A549 (cell line): ENCODE results near the gene DDX25. TPM values are rescaled to one million over a fixed set of nuclear protein-coding genes. Genes with fewer than 3 reads are reported as not detected.

ENCODE experiments used
- ATAC-seq, 2 experiments: fragments of 200-7000 bp in 1 of 2; fragments of >200 bp in 1 of 2; cut with Nextera tagmentation in 1 of 2; cut with Tn5 transposase in 1 of 2; 3 replicates each; pipeline versions ENCODE4 v1.8.0 to v1.9.1; 2018 to 2020; ENCODE audit warnings: mild to moderate bottlenecking in 1 of 2, moderate library complexity in 1 of 2
- CTCF ChIA-PET: fragments of 300-600 bp; sonication (Branson Sonifier 250); formaldehyde crosslinking; extraction: SDS; loops from one replicate; lab custom pipeline; 2021; ENCODE audit warnings: antibody characterized with exemption, inconsistent platforms; lab: Yijun Ruan, JAX
- POLR2A ChIA-PET: fragments of 350-600 bp; formaldehyde crosslinking; extraction: SDS; loops from one replicate; lab custom pipeline; 2021; ENCODE audit warnings: antibody characterized with exemption, inconsistent platforms; lab: Yijun Ruan, JAX
- DNase-seq, 2 experiments: peaks; one replicate each; pipeline versions ENCODE4 v3.0.0 to v3.0.0-alpha.2; 2011 to 2016; ENCODE audit warnings: low read depth in 1 of 2, low spot score in 1 of 2
- FAIRE-seq: peaks from 2 replicates; lab custom pipeline; 2011; peaks lifted over from hg19 to GRCh38; lab: Jason Lieb, UNC
- H3K27ac ChIP-seq, 2 experiments: fragments of >200 bp; sonication (Bioruptor Twin); formaldehyde crosslinking; 3 replicates each; pipeline ENCODE4 v1.5.1; 2016 to 2017
- H3K4me1 ChIP-seq: fragments of >200 bp; sonication (Bioruptor Twin); formaldehyde crosslinking; 3 replicates; pipeline ENCODE4 v1.6.1; 2016
- H3K4me2 ChIP-seq: fragments of >200 bp; sonication (Bioruptor Twin); formaldehyde crosslinking; 3 replicates; pipeline ENCODE4 v1.6.1; 2016
- H3K4me3 ChIP-seq: fragments of >200 bp; sonication (Bioruptor Twin); formaldehyde crosslinking; 3 replicates; pipeline ENCODE4 v1.5.1; 2016
- H3K9me3 ChIP-seq: fragments of >200 bp; sonication (Bioruptor Twin); formaldehyde crosslinking; 3 replicates; pipeline ENCODE4 v1.6.1; 2016
- CBX2 ChIP-seq: fragments of 200-600 bp; sonication (generic); IDR thresholded peaks from 2 replicates; pipeline ENCODE4 v1.6.1; 2016; ENCODE audit warnings: low read depth, mild to moderate bottlenecking, borderline replicate concordance
- CBX8 ChIP-seq: fragments of 200-600 bp; sonication (generic); IDR thresholded peaks from 2 replicates; pipeline ENCODE4 v1.6.1; 2016
- CHD4 ChIP-seq: fragments of 200-600 bp; sonication (generic); IDR thresholded peaks from 2 replicates; pipeline ENCODE4 v1.6.1; 2016; ENCODE audit warnings: antibody characterized with exemption, mild to moderate bottlenecking, borderline replicate concordance
- FOSB ChIP-seq: fragments of 250-450 bp; sonication (Bioruptor Pico); IDR thresholded peaks from 2 replicates; pipeline ENCODE4 v1.5.0; 2020; ENCODE audit warnings: mild to moderate bottlenecking, moderate library complexity
- FOSL2 ChIP-seq, 2 experiments: fragments of 450-650 bp in 1 of 2; fragments of >200 bp in 1 of 2; sonication (Bioruptor Twin) in 1 of 2; formaldehyde crosslinking; IDR thresholded peaks; 2 replicates each; pipeline versions ENCODE4 v1.5.0 to v1.6.1; 2016 to 2020; ENCODE audit warnings: mild to moderate bottlenecking in 1 of 2, moderate library complexity in 1 of 2
- GATA3 ChIP-seq: IDR thresholded peaks from 2 replicates; pipeline ENCODE4 v1.6.1; 2012; ENCODE audit warnings: borderline replicate concordance
- HEYL ChIP-seq: fragments of 250-450 bp; sonication (Bioruptor Pico); IDR thresholded peaks from 2 replicates; pipeline ENCODE4 v1.8.0; 2021; ENCODE audit warnings: mild to moderate bottlenecking, moderate library complexity
- HOXB13 ChIP-seq: fragments of 250-450 bp; sonication (Bioruptor Pico); IDR thresholded peaks from 2 replicates; pipeline ENCODE4 v1.5.0; 2020; ENCODE audit warnings: low read depth, mild to moderate bottlenecking, moderate library complexity
- HOXB5 ChIP-seq: fragments of 250-450 bp; sonication (Bioruptor Pico); IDR thresholded peaks from 2 replicates; pipeline ENCODE4 v1.5.0; 2020; ENCODE audit warnings: mild to moderate bottlenecking, moderate library complexity
- JUN ChIP-seq, 2 experiments: fragments of >200 bp; sonication (Bioruptor Twin); formaldehyde crosslinking; IDR thresholded peaks; 2 replicates in 1 of 2; 3 replicates in 1 of 2; pipeline ENCODE4 v1.6.1; 2016 to 2017
- MAFK ChIP-seq: fragments of 450-650 bp; IDR thresholded peaks from 2 replicates; pipeline ENCODE4 v1.6.1; 2014; ENCODE audit not compliant: partially characterized antibody
- MAZ ChIP-seq: fragments of 150-350 bp; IDR thresholded peaks from 2 replicates; pipeline ENCODE4 v1.6.1; 2014; ENCODE audit warnings: antibody characterized with exemption, low read depth, low read length, borderline replicate concordance
- NFE2L2 ChIP-seq: fragments of 150-350 bp; conservative IDR thresholded peaks from 2 replicates; pipeline ENCODE4 v1.6.1; 2014; ENCODE audit warnings: low read length
- NPAS2 ChIP-seq: fragments of 250-450 bp; sonication (Bioruptor Pico); IDR thresholded peaks from 2 replicates; pipeline ENCODE4 v1.8.0; 2022; ENCODE audit warnings: mild to moderate bottlenecking, moderate library complexity, borderline replicate concordance
- RARB ChIP-seq: fragments of 250-450 bp; sonication (Bioruptor Pico); IDR thresholded peaks from 2 replicates; pipeline ENCODE4 v1.8.0; 2021; ENCODE audit warnings: mild to moderate bottlenecking, moderate library complexity
- RFX5 ChIP-seq: fragments of 450-650 bp; IDR thresholded peaks from 2 replicates; pipeline ENCODE4 v1.7.1; 2014; ENCODE audit warnings: antibody characterized with exemption, mild to moderate bottlenecking, moderate library complexity
- SMC3 ChIP-seq: fragments of >200 bp; sonication (Bioruptor Twin); formaldehyde crosslinking; IDR thresholded peaks from 3 replicates; pipeline ENCODE4 v1.6.1; 2018; ENCODE audit warnings: inconsistent platforms
- SREBF2 ChIP-seq: fragments of 450-650 bp; IDR thresholded peaks from 2 replicates; pipeline ENCODE4 v1.6.1; 2014; ENCODE audit warnings: mild to moderate bottlenecking, moderate library complexity
- TFCP2L1 ChIP-seq: fragments of 250-450 bp; sonication (Bioruptor Pico); IDR thresholded peaks from 2 replicates; pipeline ENCODE4 v1.5.0; 2021; ENCODE audit warnings: mild to moderate bottlenecking
- ZFP36 ChIP-seq: fragments of 450-650 bp; IDR thresholded peaks from 2 replicates; pipeline ENCODE4 v1.6.1; 2014; ENCODE audit warnings: borderline replicate concordance; ENCODE audit not compliant: partially characterized antibody
- ZNF302 ChIP-seq: fragments of 250-450 bp; sonication (Bioruptor Pico); IDR thresholded peaks from 2 replicates; pipeline ENCODE4 v1.9.0; 2021; ENCODE audit warnings: inconsistent platforms, mild to moderate bottlenecking, moderate library complexity
- WGBS: methylation state at CpG from one replicate; pipeline ENCODE4 v1.1.6; 2017; ENCODE audit errors: missing lambda C conversion rate; 5-methylcytosine and 5-hydroxymethylcytosine counted together
- polyA plus RNA-seq, 4 experiments: library from polyadenylated mRNA; depleted of rRNA in 3 of 4; stranded (reverse); fragments of >200 nt; fragmentation: RNase III in 1 of 4; extraction: RNeasy Plus Mini Kit Qiagen cat#74134 plus additional on column Dnase treatment in 1 of 4; gene quantifications; 2 replicates in 3 of 4; 3 replicates in 1 of 4; pipeline ENCODE4 v1.2.3, GENCODE V29; 2011 to 2017
- TF ChIP-seq, protein P1 (sequence below): fragments of 200-600 bp; sonication (generic); IDR thresholded peaks from 2 replicates; pipeline ENCODE4 v1.6.1; 2016; ENCODE audit warnings: antibody characterized with exemption, mild to moderate bottlenecking, moderate library complexity
- TF ChIP-seq, protein P2 (sequence below): fragments of 450-650 bp; IDR thresholded peaks from 2 replicates; pipeline ENCODE4 v1.6.1; 2014; ENCODE audit warnings: antibody characterized with exemption
- TF ChIP-seq, protein P3 (sequence below): IDR thresholded peaks from 2 replicates; pipeline ENCODE4 v1.6.1; 2012
- TF ChIP-seq, protein P4 (sequence below): fragments of 250-450 bp; sonication (Bioruptor Pico); IDR thresholded peaks from 2 replicates; pipeline ENCODE4 v1.5.0; 2021; ENCODE audit warnings: mild to moderate bottlenecking, moderate library complexity, borderline replicate concordance

The DDX25 gene
- polyA plus RNA-seq, 2 of the 4 experiments (the other 2 are of a cell fraction): 0.01 TPM; not detected in 1

DNA sequence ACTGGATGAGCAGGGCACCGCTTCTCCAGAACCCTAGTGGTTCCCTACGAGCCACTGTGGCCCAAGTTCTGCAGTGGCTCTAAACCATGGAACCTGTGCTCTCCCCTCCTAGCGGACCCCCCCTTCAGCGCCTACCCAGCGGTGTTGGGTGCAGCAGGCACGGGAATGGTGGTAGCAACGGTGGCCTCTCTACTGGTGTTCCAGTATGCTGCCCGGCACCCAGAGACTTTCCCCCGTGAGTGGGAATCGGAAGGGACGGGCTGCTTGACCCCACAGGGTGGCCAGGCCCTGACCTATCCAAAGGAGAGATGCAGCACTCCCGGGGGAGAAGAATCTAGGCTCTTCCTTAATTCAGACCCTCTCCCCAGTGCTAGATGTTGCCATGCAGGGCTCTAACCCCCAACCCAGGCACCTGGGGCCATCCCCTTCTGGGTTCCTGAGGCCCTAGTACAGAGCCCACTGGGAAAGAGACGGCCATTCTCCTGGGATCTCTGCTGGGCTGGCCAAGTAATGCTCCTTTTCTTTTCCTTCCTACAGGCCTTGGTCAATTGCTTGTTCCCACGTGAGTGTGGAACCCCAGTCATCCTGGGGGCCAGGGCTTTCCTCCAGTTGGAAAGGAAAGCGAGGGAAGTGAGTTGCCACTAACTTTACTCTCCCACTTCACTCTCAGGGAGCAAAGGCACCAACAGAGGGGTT lies 50.8 kb downstream of the DDX25 start:
- WGBS: 60% methylated on average over 11 of the region's 15 CpGs
- CTCF ChIA-PET: interaction anchor here (0.5 kb wide), 1 partner anchor 96 kb away, joined by 4 read pairs; no protein-coding TSS in a partner anchor
- POLR2A ChIA-PET: no interaction called here
- no peak for FAIRE-seq
- Histone ChIP-seq H3K4me2 (no peak overlapping the region), H3K27ac (no peak overlapping the region), H3K4me1 (no peaks in the 10 kb centered on the region), H3K9me3 (no peaks in the 10 kb centered on the region), H3K4me3 (no peak overlapping the region)
- no peak for ATAC-seq
- TF ChIP-seq, protein P1, sequence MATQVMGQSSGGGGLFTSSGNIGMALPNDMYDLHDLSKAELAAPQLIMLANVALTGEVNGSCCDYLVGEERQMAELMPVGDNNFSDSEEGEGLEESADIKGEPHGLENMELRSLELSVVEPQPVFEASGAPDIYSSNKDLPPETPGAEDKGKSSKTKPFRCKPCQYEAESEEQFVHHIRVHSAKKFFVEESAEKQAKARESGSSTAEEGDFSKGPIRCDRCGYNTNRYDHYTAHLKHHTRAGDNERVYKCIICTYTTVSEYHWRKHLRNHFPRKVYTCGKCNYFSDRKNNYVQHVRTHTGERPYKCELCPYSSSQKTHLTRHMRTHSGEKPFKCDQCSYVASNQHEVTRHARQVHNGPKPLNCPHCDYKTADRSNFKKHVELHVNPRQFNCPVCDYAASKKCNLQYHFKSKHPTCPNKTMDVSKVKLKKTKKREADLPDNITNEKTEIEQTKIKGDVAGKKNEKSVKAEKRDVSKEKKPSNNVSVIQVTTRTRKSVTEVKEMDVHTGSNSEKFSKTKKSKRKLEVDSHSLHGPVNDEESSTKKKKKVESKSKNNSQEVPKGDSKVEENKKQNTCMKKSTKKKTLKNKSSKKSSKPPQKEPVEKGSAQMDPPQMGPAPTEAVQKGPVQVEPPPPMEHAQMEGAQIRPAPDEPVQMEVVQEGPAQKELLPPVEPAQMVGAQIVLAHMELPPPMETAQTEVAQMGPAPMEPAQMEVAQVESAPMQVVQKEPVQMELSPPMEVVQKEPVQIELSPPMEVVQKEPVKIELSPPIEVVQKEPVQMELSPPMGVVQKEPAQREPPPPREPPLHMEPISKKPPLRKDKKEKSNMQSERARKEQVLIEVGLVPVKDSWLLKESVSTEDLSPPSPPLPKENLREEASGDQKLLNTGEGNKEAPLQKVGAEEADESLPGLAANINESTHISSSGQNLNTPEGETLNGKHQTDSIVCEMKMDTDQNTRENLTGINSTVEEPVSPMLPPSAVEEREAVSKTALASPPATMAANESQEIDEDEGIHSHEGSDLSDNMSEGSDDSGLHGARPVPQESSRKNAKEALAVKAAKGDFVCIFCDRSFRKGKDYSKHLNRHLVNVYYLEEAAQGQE: no peak
- TF ChIP-seq SMC3 (no peak), RARB (CRISPR knock-in tag) (no peak), CBX2 (no peak), TFCP2L1 (CRISPR knock-in tag) (no peak), MAFK (no peak), JUN (IDR thresholded peaks at IDR 0.05) (no peak), CBX8 (no peak), FOSB (no peak), NPAS2 (CRISPR knock-in tag) (no peak), RFX5 (no peak), GATA3 (no peak), SREBF2 (no peak), CHD4 (no peak), HEYL (CRISPR knock-in tag) (no peak), MAZ (no peak), ZNF302 (no peak)
- TF ChIP-seq, protein P2, sequence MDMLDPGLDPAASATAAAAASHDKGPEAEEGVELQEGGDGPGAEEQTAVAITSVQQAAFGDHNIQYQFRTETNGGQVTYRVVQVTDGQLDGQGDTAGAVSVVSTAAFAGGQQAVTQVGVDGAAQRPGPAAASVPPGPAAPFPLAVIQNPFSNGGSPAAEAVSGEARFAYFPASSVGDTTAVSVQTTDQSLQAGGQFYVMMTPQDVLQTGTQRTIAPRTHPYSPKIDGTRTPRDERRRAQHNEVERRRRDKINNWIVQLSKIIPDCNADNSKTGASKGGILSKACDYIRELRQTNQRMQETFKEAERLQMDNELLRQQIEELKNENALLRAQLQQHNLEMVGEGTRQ: no peak
- TF ChIP-seq, protein P3, sequence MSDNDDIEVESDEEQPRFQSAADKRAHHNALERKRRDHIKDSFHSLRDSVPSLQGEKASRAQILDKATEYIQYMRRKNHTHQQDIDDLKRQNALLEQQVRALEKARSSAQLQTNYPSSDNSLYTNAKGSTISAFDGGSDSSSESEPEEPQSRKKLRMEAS: no peak
- TF ChIP-seq, protein P4, sequence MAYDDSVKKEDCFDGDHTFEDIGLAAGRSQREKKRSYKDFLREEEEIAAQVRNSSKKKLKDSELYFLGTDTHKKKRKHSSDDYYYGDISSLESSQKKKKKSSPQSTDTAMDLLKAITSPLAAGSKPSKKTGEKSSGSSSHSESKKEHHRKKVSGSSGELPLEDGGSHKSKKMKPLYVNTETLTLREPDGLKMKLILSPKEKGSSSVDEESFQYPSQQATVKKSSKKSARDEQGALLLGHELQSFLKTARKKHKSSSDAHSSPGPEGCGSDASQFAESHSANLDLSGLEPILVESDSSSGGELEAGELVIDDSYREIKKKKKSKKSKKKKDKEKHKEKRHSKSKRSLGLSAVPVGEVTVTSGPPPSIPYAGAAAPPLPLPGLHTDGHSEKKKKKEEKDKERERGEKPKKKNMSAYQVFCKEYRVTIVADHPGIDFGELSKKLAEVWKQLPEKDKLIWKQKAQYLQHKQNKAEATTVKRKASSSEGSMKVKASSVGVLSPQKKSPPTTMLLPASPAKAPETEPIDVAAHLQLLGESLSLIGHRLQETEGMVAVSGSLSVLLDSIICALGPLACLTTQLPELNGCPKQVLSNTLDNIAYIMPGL (CRISPR knock-in tag): no peak
- DNase-seq: no peak

DNA sequence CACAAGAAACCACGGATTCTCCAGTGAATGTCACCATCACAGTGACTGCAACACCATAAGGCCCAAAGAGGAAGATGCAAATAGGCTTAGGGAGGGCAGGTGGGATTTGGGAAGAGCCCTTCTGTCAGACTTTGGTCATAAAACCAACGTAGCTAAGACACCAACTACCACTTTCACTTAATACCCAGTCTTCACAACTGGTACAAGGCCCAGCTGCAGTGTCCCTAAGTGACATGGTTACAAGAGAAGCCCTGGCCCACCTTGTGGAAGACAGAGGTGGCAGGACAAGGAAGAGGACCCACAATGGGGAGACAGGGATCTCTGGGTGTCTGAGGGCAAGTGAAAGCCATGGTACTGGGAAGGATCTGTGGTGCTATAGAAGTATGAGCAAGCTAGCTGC lies 51.5 kb downstream of the DDX25 start:
- Histone ChIP-seq H3K4me1 (no peaks in the 10 kb centered on the region), H3K4me2 (no peak overlapping the region), H3K27ac (no peak overlapping the region), H3K9me3 (no peaks in the 10 kb centered on the region), H3K4me3 (no peak overlapping the region)
- POLR2A ChIA-PET: no interaction called here
- CTCF ChIA-PET: no interaction called here
- DNase-seq (no peak), ATAC-seq (no peak), FAIRE-seq (no peak)
- 74% methylated on average over 2 of the region's 2 CpGs for WGBS
- TF ChIP-seq NFE2L2 (no peak), GATA3 (no peak), ZFP36 (no peak), CBX8 (no peak), HOXB5 (CRISPR knock-in tag) (no peak), RFX5 (no peak), SMC3 (no peak), FOSL2 (IDR thresholded peaks at IDR 0.05) (no peak), FOSL2 (CRISPR knock-in tag; IDR thresholded peaks at IDR 0.05) (no peak), HOXB13 (CRISPR knock-in tag) (no peak)
- TF ChIP-seq, protein P1: no peak
- TF ChIP-seq, protein P4 (CRISPR knock-in tag): no peak
